Calu3 (cell line): ENCODE measurements around the gene BZW2. TPM values are rescaled to one million over a fixed set of nuclear protein-coding genes. Genes with fewer than 3 reads are reported as not detected.
"Not testable (repeated sequence)": the region's sequence is repeated elsewhere in the genome, so short reads cannot be mapped to it uniquely, and the experiment has no call there.

Experiments used
- BruUV-seq: library from RNA; stranded (reverse); fragments of 400-500 nt; replicated peaks from 2 replicates; lab custom pipeline; 2021; lab: Mats Ljungman, UMichigan
- CTCF ChIA-PET: fragments of 300-600 bp; sonication (Branson Sonifier 250); formaldehyde crosslinking; loops from one replicate; lab custom pipeline; 2022; ENCODE audit warnings: antibody characterized with exemption; lab: Charles Lee
- DNase-seq: peaks from one replicate; pipeline ENCODE4 v3.0.0; 2022
- H3K27ac Mint-ChIP-seq: one replicate; pipeline ENCODE4 v1.8.0; 2022; ENCODE audit warnings: mixed read lengths; ENCODE audit not compliant: unreplicated experiment
- H3K27me3 Mint-ChIP-seq: one replicate; pipeline ENCODE4 v1.8.0; 2022; ENCODE audit warnings: mixed read lengths; ENCODE audit not compliant: unreplicated experiment
- H3K36me3 Mint-ChIP-seq: one replicate; pipeline ENCODE4 v1.8.0; 2022; ENCODE audit warnings: mild to moderate bottlenecking, moderate library complexity, mixed read lengths; ENCODE audit not compliant: insufficient read depth, unreplicated experiment
- H3K4me1 Mint-ChIP-seq: one replicate; pipeline ENCODE4 v1.8.0; 2022; ENCODE audit warnings: mild to moderate bottlenecking, low read depth, mixed read lengths; ENCODE audit not compliant: unreplicated experiment
- H3K4me3 Mint-ChIP-seq: one replicate; pipeline ENCODE4 v1.8.0; 2022; ENCODE audit warnings: mild to moderate bottlenecking, low read depth, moderate library complexity, mixed read lengths; ENCODE audit not compliant: unreplicated experiment
- H3K9me3 Mint-ChIP-seq: one replicate; pipeline ENCODE4 v1.8.0; 2022; ENCODE audit warnings: low read depth, mixed read lengths; ENCODE audit not compliant: unreplicated experiment
- CTCF ChIP-seq: fragments of 200-600 bp; IDR thresholded peaks from one replicate; pipeline ENCODE4 v1.8.0; 2022; ENCODE audit warnings: antibody characterized with exemption; ENCODE audit not compliant: unreplicated experiment
- intact Hi-C: fragments of 100-400 bp; cut with micrococcal nuclease; formaldehyde crosslinking; loops from one replicate; pipeline ENCODE4 v1.10.0; 2022; ENCODE audit not compliant: unreplicated experiment
- total RNA-seq: library from RNA; stranded (reverse); gene quantifications from 2 replicates; pipeline ENCODE4 v1.2.3, GENCODE V29; 2022

Gene BZW2
- total RNA-seq, 1 experiment from 2014 or later, result 194 TPM

GRCh38 chr7:16652888-16653287 is 6.9 kb downstream of the BZW2 start:
- H3K27ac Mint-ChIP-seq, result peak overlapping the region; percentile 42

GRCh38 chr7:16655394-16655793 is 9.4 kb downstream of the BZW2 start:
- TF ChIP-seq CTCF, result no peak

More at GRCh38 chr7:16652888-16653287, 6.9 kb downstream of the BZW2 start:
- TF ChIP-seq CTCF, result no peak
- CTCF ChIA-PET, result interaction anchor here (0.6 to 2.2 kb wide), 5 partner anchors 10 to 42 kb away, joined by 3 to 18 read pairs (median 4); no protein-coding TSS in a partner anchor
- intact Hi-C loops, result loop anchor here (1.0 kb wide), 1 partner anchor 8 kb away; no protein-coding TSS in a partner anchor
- H3K4me1 Mint-ChIP-seq, result peaks cover 88% of the 10 kb centered on the region
- H3K4me3 Mint-ChIP-seq, result peak overlapping the region; percentile 25
- H3K27me3 Mint-ChIP-seq, result no peaks in the 10 kb centered on the region
- H3K36me3 Mint-ChIP-seq, result peaks cover 27% of the 10 kb centered on the region
- no peaks in the 10 kb centered on the region for H3K9me3 Mint-ChIP-seq
- BruUV-seq, result no TSS peak
- DNase-seq, result peak; percentile 90

GRCh38 chr7:16656141-16656540 is 10.2 kb downstream of the BZW2 start:
- peaks cover 20% of the 10 kb centered on the region for H3K36me3 Mint-ChIP-seq
- CTCF ChIA-PET, result no interaction called here

More at GRCh38 chr7:16655394-16655793, 9.4 kb downstream of the BZW2 start:
- Mint-ChIP-seq H3K36me3 (peaks cover 20% of the 10 kb centered on the region), H3K4me3 (no peak overlapping the region), H3K27me3 (no peaks in the 10 kb centered on the region), H3K4me1 (peaks cover 67% of the 10 kb centered on the region), H3K9me3 (no peaks in the 10 kb centered on the region), H3K27ac (no peak overlapping the region)
- no TSS peak for BruUV-seq
- DNase-seq, result no peak
- CTCF ChIA-PET, result interaction anchor here (0.6 to 1.2 kb wide), 2 partner anchors 10 to 467 kb away, joined by 3 to 4 read pairs; partner anchors contain the start of gene ANKMY2
- intact Hi-C loops, result no loop called here

GRCh38 chr7:16657656-16658279 is 11.8 kb downstream of the BZW2 start:
- Mint-ChIP-seq H3K36me3 (peaks cover 21% of the 10 kb centered on the region), H3K4me3 (no peak overlapping the region), H3K4me1 (peaks cover 69% of the 10 kb centered on the region), H3K27me3 (no peaks in the 10 kb centered on the region), H3K9me3 (no peaks in the 10 kb centered on the region), H3K27ac (peak overlapping the region; percentile 34)
- intact Hi-C loops, result no loop called here
- BruUV-seq, result no TSS peak
- no peak for TF ChIP-seq CTCF
- CTCF ChIA-PET, result interaction anchor here (0.6 to 2.0 kb wide), 3 partner anchors 10 to 237 kb away, joined by 3 to 7 read pairs (median 3); partner anchors contain the start of gene CRPPA
- peak; percentile 60 for DNase-seq

More at GRCh38 chr7:16656141-16656540, 10.2 kb downstream of the BZW2 start:
- no peak for TF ChIP-seq CTCF
- Mint-ChIP-seq H3K27me3 (no peaks in the 10 kb centered on the region), H3K4me3 (no peak overlapping the region), H3K4me1 (peaks cover 69% of the 10 kb centered on the region), H3K27ac (no peak overlapping the region), H3K9me3 (no peaks in the 10 kb centered on the region)
- no TSS peak for BruUV-seq
- intact Hi-C loops, result no loop called here
- no peak for DNase-seq

- CTCF ChIA-PET, result interaction anchor here (0.7 to 2.0 kb wide), 3 partner anchors 8 to 58 kb away, joined by 4 to 7 read pairs (median 5); no protein-coding TSS in a partner anchor
- H3K27ac Mint-ChIP-seq, H3K9me3 Mint-ChIP-seq, BruUV-seq, DNase-seq, H3K27me3 Mint-ChIP-seq, H3K4me3 Mint-ChIP-seq, intact Hi-C loops: not testable (repeated sequence)
- Mint-ChIP-seq H3K36me3 (peaks cover 14% of the 10 kb centered on the region), H3K4me1 (peaks cover 67% of the 10 kb centered on the region)
Measured at GRCh38 chr7:16659854-16660497, 14.0 kb downstream of the BZW2 start.
